GM23338 (cell line): ENCODE measurements around the gene PTPRN2.

Experiments used
- CREB1 ChIP-seq: fragments of 250-450 bp; sonication (Bioruptor Pico); IDR thresholded peaks from 2 replicates; pipeline ENCODE4 v1.5.0; 2020; ENCODE audit warnings: low read depth, mild to moderate bottlenecking, moderate library complexity
- CTCF ChIP-seq, 2 experiments: fragments of 200-600 bp in 1 of 2; sonication (generic) in 1 of 2; conservative IDR thresholded peaks; 2 replicates each; pipeline versions ENCODE4 v1.5.1 to v1.6.1; 2016 to 2017; ENCODE audit warnings: antibody characterized with exemption in 2 of 2, low read depth in 2 of 2, mild to moderate bottlenecking in 2 of 2, moderate library complexity in 1 of 2
- ETS1 ChIP-seq: IDR thresholded peaks from 2 replicates; pipeline ENCODE4 v1.6.1; 2016; ENCODE audit warnings: antibody characterized with exemption
- EZH2 ChIP-seq: fragments of 200-600 bp; sonication (generic); IDR thresholded peaks from one replicate; pipeline ENCODE4 v1.8.0; 2017; ENCODE audit warnings: antibody characterized with exemption, mild to moderate bottlenecking, low read depth; ENCODE audit not compliant: unreplicated experiment
- EZH2phosphoT487 ChIP-seq: fragments of 200-600 bp; sonication (generic); IDR thresholded peaks from one replicate; pipeline ENCODE4 v1.8.1; 2018; ENCODE audit warnings: antibody characterized with exemption; ENCODE audit not compliant: unreplicated experiment
- JUNB ChIP-seq: IDR thresholded peaks from one replicate; pipeline ENCODE4 v1.6.1; 2016; ENCODE audit warnings: antibody characterized with exemption; ENCODE audit not compliant: unreplicated experiment
- NANOG ChIP-seq: IDR thresholded peaks from 2 replicates; pipeline ENCODE4 v1.6.1; 2016; ENCODE audit warnings: antibody characterized with exemption, borderline replicate concordance
- POLR2AphosphoS5 ChIP-seq: IDR thresholded peaks from 2 replicates; pipeline ENCODE4 v1.6.1; 2016; ENCODE audit warnings: antibody characterized with exemption, low read depth
- REST ChIP-seq: IDR thresholded peaks from one replicate; pipeline ENCODE4 v1.6.1; 2018; ENCODE audit warnings: antibody characterized with exemption; ENCODE audit not compliant: unreplicated experiment
- STAT1 ChIP-seq: IDR thresholded peaks from one replicate; pipeline ENCODE4 v1.6.1; 2016; ENCODE audit warnings: antibody characterized with exemption; ENCODE audit not compliant: unreplicated experiment

- TF ChIP-seq POLR2AphosphoS5 = no peak
- no peak for TF ChIP-seq CTCF (conservative IDR thresholded peaks at IDR 0.05; ENCODE audit: low read depth in 2 of 2)
- no peak for TF ChIP-seq EZH2
- no peak for TF ChIP-seq STAT1
- no peak for TF ChIP-seq REST
- no peak for TF ChIP-seq EZH2phosphoT487
- no peak for TF ChIP-seq CREB1 (CRISPR knock-in tag)
- no peak for TF ChIP-seq NANOG
- no peak for TF ChIP-seq JUNB
- no peak for TF ChIP-seq ETS1
Observed at GRCh38 chr7:157679607-157680006, 908.0 kb downstream of the PTPRN2 start.
